SU-DHL-6 (cell line): ENCODE data around the gene TRIM27.
A peak's percentile ranks its signal among the peaks of the same experiment; 100 is the strongest.

Experiments used
- H2AFZ ChIP-seq: fragments of 200-600 bp; sonication (generic); 2 replicates; pipeline ENCODE4 v1.6.1; 2014; ENCODE audit warnings: low read depth, mild to moderate bottlenecking, moderate library complexity, mixed read lengths, antibody characterized with exemption, low read length; ENCODE audit not compliant: severe bottlenecking
- H3F3A ChIP-seq: fragments of 200-600 bp; shearing (Covaris generic); 2 replicates; pipeline ENCODE4 v1.6.0; 2016; ENCODE audit warnings: antibody characterized with exemption, mild to moderate bottlenecking; ENCODE audit not compliant: insufficient read depth
- H3K27ac ChIP-seq: fragments of 200-600 bp; sonication (generic); 2 replicates; pipeline ENCODE4 v1.5.1; 2016; ENCODE audit warnings: low read depth, mild to moderate bottlenecking, low read length, moderate library complexity, mixed read lengths
- H3K27me3 ChIP-seq: fragments of 200-600 bp; sonication (generic), shearing (Covaris generic); 2 replicates; pipeline ENCODE4 v1.6.0; 2014; ENCODE audit warnings: mild to moderate bottlenecking, low read length
- H3K36me3 ChIP-seq: fragments of 200-600 bp; sonication (generic); 2 replicates; pipeline ENCODE4 v1.6.1; 2014; ENCODE audit warnings: mild to moderate bottlenecking, low read length, mixed read lengths
- H3K4me2 ChIP-seq: fragments of 300-600, 200-600 bp; shearing (Covaris generic), sonication (generic); 2 replicates; pipeline ENCODE4 v1.6.0; 2014; ENCODE audit warnings: low read length, low read depth, mild to moderate bottlenecking; ENCODE audit not compliant: poor library complexity, severe bottlenecking
- H3K4me3 ChIP-seq: fragments of 200-600 bp; sonication (generic); 2 replicates; pipeline ENCODE4 v1.5.1; 2014; ENCODE audit warnings: antibody characterized with exemption, low read length, mild to moderate bottlenecking, mixed read lengths; ENCODE audit not compliant: insufficient read depth, poor library complexity, severe bottlenecking
- H3K79me2 ChIP-seq: fragments of 200-600 bp; sonication (generic); 2 replicates; pipeline ENCODE4 v1.6.1; 2014; ENCODE audit warnings: mild to moderate bottlenecking, low read length, moderate library complexity; ENCODE audit not compliant: insufficient read depth
- H3K9ac ChIP-seq: fragments of 200-600 bp; sonication (generic); 2 replicates; pipeline ENCODE4 v1.7.0; 2014; ENCODE audit warnings: mild to moderate bottlenecking, low read length
- H3K9me2 ChIP-seq: fragments of 200-600 bp; sonication (generic); replicated peaks from 2 replicates; pipeline ENCODE4 v1.6.1; 2014; ENCODE audit warnings: low read length; ENCODE audit not compliant: insufficient read depth
- H3K9me3 ChIP-seq: fragments of 200-600 bp; sonication (generic); 2 replicates; pipeline ENCODE4 v1.6.1; 2014; ENCODE audit warnings: low read length, mixed read lengths; ENCODE audit not compliant: insufficient read depth
- H4K20me1 ChIP-seq: fragments of 200-600 bp; sonication (generic); 2 replicates; pipeline ENCODE4 v1.6.1; 2014; ENCODE audit warnings: low read depth, mild to moderate bottlenecking, antibody characterized with exemption, low read length, moderate library complexity, mixed read lengths
- CTCF ChIP-seq: fragments of 200-600 bp; sonication (generic); IDR thresholded peaks from one replicate; pipeline ENCODE4 v1.5.1; 2017; ENCODE audit warnings: antibody characterized with exemption, mild to moderate bottlenecking, low read length, moderate library complexity; ENCODE audit not compliant: insufficient read depth, poor library complexity, severe bottlenecking
- EZH2phosphoT487 ChIP-seq: fragments of 200-600 bp; sonication (generic), shearing (Covaris generic); conservative IDR thresholded peaks from 2 replicates; pipeline ENCODE4 v1.6.1; 2018; ENCODE audit warnings: mild to moderate bottlenecking, antibody characterized with exemption, low read length, moderate library complexity, mixed read lengths

TRIM27 gene

GRCh38 chr6:28865401-28866204, 58.2 kb downstream of the TRIM27 start:
- H3K9me2 ChIP-seq = no peaks in the 10 kb centered on the region
- no peaks in the 10 kb centered on the region for H4K20me1 ChIP-seq
- no peaks in the 10 kb centered on the region for H3K36me3 ChIP-seq
- no peak overlapping the region for H3K4me2 ChIP-seq
- H2AFZ ChIP-seq = no peak overlapping the region
- no peak overlapping the region for H3K4me3 ChIP-seq
- H3K27ac ChIP-seq = no peak overlapping the region
- H3K27me3 ChIP-seq = no peaks in the 10 kb centered on the region
- TF ChIP-seq EZH2phosphoT487 (no peak), CTCF (no peak)
- no peaks in the 10 kb centered on the region for H3K9me3 ChIP-seq
- H3K9ac ChIP-seq = no peak overlapping the region
- H3F3A ChIP-seq = no peaks in the 10 kb centered on the region
- H3K79me2 ChIP-seq = no peaks in the 10 kb centered on the region

- H3K9me2 ChIP-seq = no peaks in the 10 kb centered on the region
- H2AFZ ChIP-seq = no peak overlapping the region
- peak overlapping the region; percentile 29 for H3K4me2 ChIP-seq
- no peaks in the 10 kb centered on the region for H4K20me1 ChIP-seq
- H3K79me2 ChIP-seq = no peaks in the 10 kb centered on the region
- no peak overlapping the region for H3K4me3 ChIP-seq
- H3K9me3 ChIP-seq = no peaks in the 10 kb centered on the region
- no peak for TF ChIP-seq EZH2phosphoT487
- no peak for TF ChIP-seq CTCF
- no peak overlapping the region for H3K27ac ChIP-seq
- no peaks in the 10 kb centered on the region for H3K27me3 ChIP-seq
- no peaks in the 10 kb centered on the region for H3K36me3 ChIP-seq
- no peaks in the 10 kb centered on the region for H3F3A ChIP-seq
- H3K9ac ChIP-seq = no peak overlapping the region
These were observed 59.4 kb downstream of the TRIM27 start for GRCh38 chr6:28864326-28864923.

DNA sequence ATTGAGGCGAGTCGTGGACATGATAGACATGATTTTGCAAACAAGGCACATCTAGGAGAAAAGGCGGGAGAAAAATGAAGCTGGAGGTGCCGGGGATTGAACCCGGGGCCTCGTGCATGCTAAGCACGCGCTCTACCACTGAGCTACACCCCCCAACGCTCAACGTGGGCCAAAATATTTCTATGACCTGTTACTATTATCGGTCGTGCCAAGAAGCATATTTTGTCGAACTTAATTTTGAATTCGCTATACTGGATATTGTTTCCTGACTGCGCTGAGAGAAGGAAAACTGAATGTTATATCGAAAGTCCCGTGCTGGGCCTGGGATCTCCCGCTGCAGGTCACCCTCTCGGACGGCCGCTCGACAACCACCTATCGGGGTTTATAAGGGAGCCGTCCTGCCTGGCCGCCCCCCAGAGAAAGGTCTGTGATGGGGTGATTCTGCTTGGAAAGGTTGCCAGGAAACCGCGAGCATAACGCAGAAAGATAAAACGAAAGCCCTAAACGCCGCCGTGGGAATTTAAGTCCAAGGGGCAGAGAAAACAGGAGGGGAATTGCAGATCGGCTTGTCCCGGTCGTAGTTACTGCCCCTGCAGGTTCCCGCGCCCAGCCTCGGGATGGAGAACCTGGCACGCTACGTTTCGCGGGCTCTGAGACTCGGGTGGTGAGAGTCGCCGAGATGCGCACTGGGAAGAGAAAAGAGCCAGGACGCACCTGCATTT, 60.0 kb downstream of the TRIM27 start:
- no peak overlapping the region for H3K27ac ChIP-seq
- H3K27me3 ChIP-seq = no peaks in the 10 kb centered on the region
- H3K79me2 ChIP-seq = no peaks in the 10 kb centered on the region
- no peaks in the 10 kb centered on the region for H3F3A ChIP-seq
- no peaks in the 10 kb centered on the region for H3K9me2 ChIP-seq
- peak overlapping the region; percentile 8 for H3K4me3 ChIP-seq
- no peak overlapping the region for H3K9ac ChIP-seq
- H3K4me2 ChIP-seq = peak overlapping the region; percentile 29
- no peaks in the 10 kb centered on the region for H4K20me1 ChIP-seq
- no peak overlapping the region for H2AFZ ChIP-seq
- no peak for TF ChIP-seq CTCF
- no peak for TF ChIP-seq EZH2phosphoT487
- H3K36me3 ChIP-seq = no peaks in the 10 kb centered on the region
- no peaks in the 10 kb centered on the region for H3K9me3 ChIP-seq
